ENCODE measurements around the gene GABPB2.
A peak's percentile ranks its signal among the peaks of the same experiment; 100 is the strongest.

Gene GABPB2

GRCh38 chr1:151070474-151071276 lies at the start of gene GABPB2:
TSS of gene GABPB2 (plus strand) at chr1:151070761. CDS start at chr1:151088190, 17,429 bp downstream.
- DNase-seq (ENCODE audit: low read depth in 2 of 3, low spot score in 1 of 3): peak; percentile 84 to 90 (median 89)

GRCh38 chr1:151024540-151025146 lies 45.9 kb upstream of the GABPB2 start:
- DNase-seq (ENCODE audit: low read depth in 2 of 3, low spot score in 1 of 3): peak; percentile 65 to 81 (median 77)

DNA sequence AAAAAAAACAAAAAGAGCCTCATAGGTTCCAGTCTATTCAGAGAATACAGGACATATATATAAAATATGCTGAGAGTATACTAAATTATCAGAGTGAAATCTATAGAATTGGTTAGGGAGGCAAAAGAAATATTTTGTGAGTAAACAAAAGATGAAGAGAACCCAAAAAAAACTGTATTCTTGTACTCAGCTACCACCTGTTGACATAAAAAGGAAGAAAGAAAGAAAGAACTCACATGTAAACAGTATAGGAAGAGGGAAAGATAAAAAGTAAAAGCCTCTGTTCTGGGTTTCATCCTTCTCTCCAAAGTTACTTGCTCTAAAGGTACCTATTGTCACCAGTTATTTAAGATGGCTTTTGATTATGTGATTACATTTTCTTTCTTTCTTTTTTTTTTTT lies 44.1 kb upstream of the GABPB2 start:
- DNase-seq (ENCODE audit: low read depth in 2 of 3, low spot score in 1 of 3): no peak

DNA sequence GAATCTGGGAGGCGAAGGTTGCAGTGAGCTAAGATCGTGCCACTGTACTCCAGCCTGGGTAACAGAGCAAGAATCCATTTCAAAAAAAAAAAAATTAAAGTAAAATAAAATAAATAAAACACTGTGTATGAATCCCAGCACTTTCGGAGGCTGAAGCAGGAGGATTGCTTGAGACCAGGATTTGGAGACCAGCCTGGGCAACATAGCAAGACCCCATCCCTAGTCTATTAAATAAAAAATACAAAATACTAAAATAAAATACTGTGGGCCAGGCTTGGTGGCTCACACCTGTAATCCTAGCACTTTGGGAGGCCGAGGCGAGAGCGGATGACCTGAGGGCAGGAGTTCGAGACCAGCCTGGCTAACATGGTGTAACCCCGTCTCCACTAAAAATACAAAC lies 38.4 kb upstream of the GABPB2 start:
- no peak for DNase-seq (ENCODE audit: low read depth in 2 of 3, low spot score in 1 of 3)

DNA sequence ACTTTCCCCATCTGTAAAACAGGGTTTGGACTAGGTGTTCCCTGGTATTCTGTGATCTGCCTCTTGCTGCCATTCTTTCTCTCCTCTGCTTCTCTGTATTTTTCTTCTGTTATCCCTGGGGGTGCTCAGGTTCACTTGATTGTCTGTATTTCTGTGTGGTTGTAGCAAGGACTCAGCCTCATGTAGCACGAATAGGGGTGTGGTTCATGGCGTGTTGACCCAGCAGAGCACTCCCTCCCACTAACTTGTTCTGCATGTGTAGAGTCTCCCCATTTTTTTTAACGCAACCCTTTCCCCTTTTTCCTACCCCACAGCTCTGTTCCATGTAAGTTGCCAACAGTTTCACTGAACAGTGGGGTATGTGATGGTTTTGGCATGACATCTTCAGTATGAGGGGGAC lies 35.4 kb upstream of the GABPB2 start:
- no peak for DNase-seq (ENCODE audit: low read depth in 2 of 3, low spot score in 1 of 3)

DNA sequence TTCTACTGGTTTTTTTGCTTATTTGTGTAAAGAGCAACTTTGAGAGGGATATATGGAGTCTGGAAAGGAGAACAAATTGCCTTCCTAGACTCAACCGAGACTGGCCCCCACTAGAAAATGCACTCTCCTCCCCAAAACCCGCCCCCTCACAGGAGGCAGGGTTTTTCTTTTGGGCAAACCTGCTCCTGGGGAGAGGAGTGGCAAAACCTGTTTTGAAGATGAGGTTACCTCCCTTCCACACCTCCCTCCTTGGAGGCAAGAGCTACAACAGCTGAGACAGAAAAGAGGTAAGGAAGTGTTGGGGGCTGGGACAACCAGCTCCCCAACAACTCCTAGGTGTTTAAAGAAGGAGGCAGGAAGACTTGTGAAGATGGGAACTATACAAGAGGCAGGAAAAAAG lies 34.2 kb upstream of the GABPB2 start, which contains the start of gene BNIPL:
BNIPL (plus strand) TSS at position 231 of the 400 bp plus-strand sequence; CDS start at position 371, 140 bp downstream.
- DNase-seq (ENCODE audit: low read depth in 2 of 3, low spot score in 1 of 3): no peak

DNA sequence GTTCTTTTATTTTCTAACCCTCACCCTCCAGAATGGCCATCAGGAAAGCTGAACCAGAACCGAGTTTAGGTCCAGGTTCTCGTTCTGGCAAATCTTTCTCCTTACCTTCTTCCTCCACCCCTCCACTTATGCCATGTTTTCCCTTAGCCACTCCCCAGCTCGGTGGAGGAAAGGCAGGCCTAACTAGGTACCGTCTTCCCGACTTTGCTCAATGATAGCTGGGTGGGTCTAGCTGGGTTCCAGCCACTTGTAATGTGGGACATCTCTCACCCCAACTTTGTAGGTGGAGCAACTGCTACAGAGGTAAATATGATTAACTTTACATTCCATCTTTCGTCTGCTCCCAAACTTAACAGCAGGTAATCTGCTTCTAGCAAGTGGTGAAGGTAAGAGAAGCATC lies 33.5 kb upstream of the GABPB2 start:
- DNase-seq (ENCODE audit: low read depth in 2 of 3, low spot score in 1 of 3): no peak

- no peak for DNase-seq (ENCODE audit: low read depth in 2 of 3, low spot score in 1 of 3)
Observed at GRCh38 chr1:151039521-151039920, 31.0 kb upstream of the GABPB2 start.

DNA sequence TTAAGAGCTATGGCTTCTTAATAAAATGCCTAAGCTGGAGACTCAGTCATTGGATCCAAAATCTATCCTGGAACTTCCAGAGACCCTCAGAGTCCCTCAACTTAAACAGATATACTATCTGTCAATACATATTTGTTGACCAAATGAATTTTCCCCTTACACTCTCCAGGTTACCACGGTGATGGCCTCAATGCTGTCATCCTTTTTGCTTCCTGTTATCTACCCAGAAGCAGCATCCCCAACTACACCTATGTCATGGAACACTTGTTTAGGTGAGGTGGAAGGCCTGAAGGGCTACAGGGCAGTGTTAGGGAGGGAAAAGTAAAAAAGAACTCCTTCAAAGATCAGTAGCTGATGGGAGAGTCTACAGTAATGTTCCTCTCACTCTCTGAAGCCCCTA lies 27.4 kb upstream of the GABPB2 start:
- DNase-seq (ENCODE audit: low read depth in 2 of 3, low spot score in 1 of 3): no peak

DNA sequence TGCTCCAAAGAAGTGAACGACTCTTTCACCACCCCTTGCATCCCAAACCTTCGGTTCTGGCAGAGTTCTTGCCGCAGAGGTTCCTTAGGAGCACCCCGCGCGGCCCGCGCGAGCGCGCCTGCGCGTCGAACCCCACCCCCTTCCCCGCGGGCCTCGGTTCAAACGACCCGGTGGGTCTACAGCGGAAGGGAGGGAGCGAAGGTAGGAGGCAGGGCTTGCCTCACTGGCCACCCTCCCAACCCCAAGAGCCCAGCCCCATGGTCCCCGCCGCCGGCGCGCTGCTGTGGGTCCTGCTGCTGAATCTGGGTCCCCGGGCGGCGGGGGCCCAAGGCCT lies 23.0 kb upstream of the GABPB2 start, which contains the start of gene C1orf56:
C1orf56 (plus strand) TSS at position 161 of the 334 bp plus-strand sequence; CDS start at position 258, 97 bp downstream.
- DNase-seq (ENCODE audit: low read depth in 2 of 3, low spot score in 1 of 3): no peak

- no peak for DNase-seq (ENCODE audit: low read depth in 2 of 3, low spot score in 1 of 3)
Observed at GRCh38 chr1:151047925-151048644, 22.5 kb upstream of the GABPB2 start.

DNA sequence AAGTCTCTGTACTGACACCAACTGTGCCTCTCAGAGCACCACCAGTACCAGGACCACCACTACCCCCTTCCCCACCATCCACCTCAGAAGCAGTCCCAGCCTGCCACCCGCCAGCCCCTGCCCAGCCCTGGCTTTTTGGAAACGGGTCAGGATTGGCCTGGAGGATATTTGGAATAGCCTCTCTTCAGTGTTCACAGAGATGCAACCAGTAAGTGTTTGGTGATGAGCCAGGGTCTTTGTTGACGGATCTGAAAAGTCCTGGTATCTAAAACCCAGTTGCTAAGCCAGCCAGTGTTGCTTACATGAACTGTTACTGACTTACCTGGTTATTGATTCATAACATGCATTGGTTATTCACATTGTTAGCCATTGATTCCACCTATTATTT lies 21.9 kb upstream of the GABPB2 start:
- DNase-seq (ENCODE audit: low read depth in 2 of 3, low spot score in 1 of 3): no peak

- no peak for DNase-seq (ENCODE audit: low read depth in 2 of 3, low spot score in 1 of 3)
Observed at GRCh38 chr1:151049458-151049857, 21.1 kb upstream of the GABPB2 start.

DNA sequence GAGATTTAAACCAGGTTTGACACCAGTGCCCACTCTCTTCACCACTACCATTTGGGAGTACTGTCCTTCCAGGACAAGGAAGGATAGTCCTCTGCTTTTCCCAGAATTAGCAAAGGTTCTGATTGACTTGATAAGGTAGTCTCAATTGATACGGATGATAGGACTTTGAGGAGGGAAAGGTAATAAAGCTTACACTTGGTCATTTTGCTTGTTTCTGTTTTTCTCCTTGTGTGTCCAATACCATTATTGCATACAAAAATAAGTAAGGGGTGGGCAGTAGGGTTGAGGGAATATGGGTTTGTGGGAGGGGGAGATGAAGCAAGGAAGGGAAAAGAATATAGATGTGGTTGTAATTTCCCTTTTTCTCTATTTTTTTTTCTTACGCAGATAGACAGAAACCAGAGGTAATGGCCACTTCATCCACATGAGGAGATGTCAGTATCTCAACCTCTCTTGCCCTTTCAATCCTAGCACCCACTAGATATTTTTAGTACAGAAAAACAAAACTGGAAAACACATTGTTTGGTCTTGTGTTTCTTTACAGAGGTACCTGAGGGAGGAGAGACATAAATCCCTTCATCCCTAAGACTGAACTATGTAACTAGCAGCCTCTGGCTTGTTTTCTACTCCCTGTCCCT lies 20.4 kb upstream of the GABPB2 start:
- DNase-seq (ENCODE audit: low read depth in 2 of 3, low spot score in 1 of 3): no peak

GRCh38 chr1:151051356-151052009 lies 19.1 kb upstream of the GABPB2 start:
- no peak for DNase-seq (ENCODE audit: low read depth in 2 of 3, low spot score in 1 of 3)

DNA sequence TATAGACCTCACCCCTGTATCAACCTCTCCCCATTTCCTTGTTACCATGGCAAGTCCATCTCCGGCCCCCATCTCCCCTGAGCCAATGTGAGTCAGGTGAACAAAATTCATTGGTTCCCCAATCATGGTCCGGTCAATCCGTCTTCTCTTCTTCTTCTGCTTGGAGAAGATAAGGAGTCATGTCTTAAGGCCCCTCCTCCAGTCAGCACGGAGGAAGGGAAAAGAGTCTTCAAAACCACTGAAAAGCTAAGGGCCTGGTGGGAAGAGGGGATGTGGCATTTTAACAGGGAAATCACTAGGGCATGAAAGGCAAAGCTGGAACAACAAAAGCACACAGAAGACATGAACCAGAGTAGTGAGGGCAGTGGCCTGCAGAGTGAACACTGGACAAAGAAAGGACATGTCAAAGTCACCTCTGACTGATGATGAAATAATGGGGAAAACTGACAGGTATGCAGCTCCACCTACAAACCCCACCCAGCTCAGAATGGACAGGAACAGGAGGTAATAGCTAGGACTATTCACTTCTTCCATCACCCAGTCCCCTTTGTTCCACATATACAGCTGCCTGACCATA lies 15.5 kb upstream of the GABPB2 start:
- DNase-seq (ENCODE audit: low read depth in 2 of 3, low spot score in 1 of 3): no peak

GRCh38 chr1:151055581-151055980 lies 15.0 kb upstream of the GABPB2 start:
- DNase-seq (ENCODE audit: low read depth in 2 of 3, low spot score in 1 of 3): no peak

DNA sequence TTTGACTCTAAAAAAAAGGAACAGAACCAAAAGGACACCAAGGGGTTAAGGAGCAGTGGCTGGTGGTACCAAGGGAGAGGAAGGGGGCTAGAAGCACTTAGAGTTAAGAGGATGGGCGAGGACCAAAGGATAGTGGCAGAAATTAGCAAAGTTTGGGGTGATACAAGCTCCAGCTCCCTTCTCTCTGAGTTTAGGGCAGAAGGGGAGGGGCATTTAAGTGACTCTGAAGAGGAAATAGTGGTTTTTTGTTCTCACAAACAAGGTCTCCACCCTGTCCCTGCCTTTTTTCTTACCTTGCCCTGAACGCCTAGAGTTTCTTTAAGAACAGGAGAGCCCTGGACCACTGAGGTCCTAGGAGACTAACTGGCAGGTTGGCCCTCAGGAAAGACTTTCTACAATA lies 14.4 kb upstream of the GABPB2 start:
- DNase-seq (ENCODE audit: low read depth in 2 of 3, low spot score in 1 of 3): no peak

DNA sequence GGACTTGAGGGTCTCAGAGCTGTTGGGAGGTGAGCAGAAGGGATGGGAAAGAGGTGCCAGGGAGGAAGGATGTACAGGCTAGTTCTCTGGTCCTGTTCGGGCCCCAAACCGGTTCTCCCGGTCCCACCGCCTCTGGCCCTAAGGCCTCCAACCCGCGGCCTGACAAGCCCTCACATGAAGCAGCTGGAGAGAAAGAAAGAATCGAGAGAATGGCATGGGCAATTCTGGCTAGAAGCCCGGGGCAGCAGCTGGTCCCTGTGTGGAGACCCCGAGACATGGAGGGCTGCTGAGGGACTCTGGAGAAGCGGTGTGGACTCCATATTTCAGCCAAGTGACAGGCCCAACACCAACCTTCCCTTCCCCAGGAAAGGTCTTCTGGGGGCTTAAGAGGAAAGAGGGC lies 11.9 kb upstream of the GABPB2 start:
- no peak for DNase-seq (ENCODE audit: low read depth in 2 of 3, low spot score in 1 of 3)

- DNase-seq (ENCODE audit: low read depth in 2 of 3, low spot score in 1 of 3): peak; percentile 66 to 83 (median 74)
Observed at GRCh38 chr1:151059109-151060006, 11.2 kb upstream of the GABPB2 start, which contains the start of gene CDC42SE1. TSS of gene CDC42SE1 (minus strand) at chr1:151059622. CDS start at chr1:151055730, 3,892 bp downstream.
